Mucosa of descending colon (tissue), 3 donors: ENCODE results near the gene CTBP1. TPM values are rescaled to one million over a fixed set of nuclear protein-coding genes. Genes with fewer than 3 reads are reported as not detected.

Experiments
- ATAC-seq: fragments of 200-7000 bp; cut with Tn5 transposase; one replicate; pipeline ENCODE4 v1.9.1; 2020; ENCODE audit warnings: mild to moderate bottlenecking, moderate library complexity
- DNase-seq, 3 donors: peaks; one replicate each; pipeline ENCODE4 v3.0.0-alpha.2; 2020
- H3K36me3 ChIP-seq: fragments of 200-600 bp; one replicate; pipeline ENCODE4 v1.8.0; 2021; ENCODE audit warnings: low read depth, mild to moderate bottlenecking
- H3K4me1 ChIP-seq: fragments of 200-600 bp; one replicate; pipeline ENCODE4 v1.8.0; 2021; ENCODE audit warnings: low read depth, mild to moderate bottlenecking
- H3K4me3 ChIP-seq: fragments of 200-600 bp; one replicate; pipeline ENCODE4 v1.8.0; 2021; ENCODE audit warnings: mild to moderate bottlenecking
- H3K9me3 ChIP-seq: fragments of 200-600 bp; one replicate; pipeline ENCODE4 v1.8.0; 2021; ENCODE audit warnings: mild to moderate bottlenecking
- CTCF ChIP-seq: fragments of 200-600 bp; IDR thresholded peaks from one replicate; pipeline ENCODE4 v1.8.0; 2022; ENCODE audit warnings: antibody characterized with exemption, mild to moderate bottlenecking
- intact Hi-C, 2 donors: fragments of 100-400 bp; cut with DNase I in 1 of 2; cut with micrococcal nuclease in 1 of 2; formaldehyde crosslinking; loops; one replicate each; pipeline versions ENCODE4 v1.11.0 to v1.11.1; 2022; cut with DNase I, micrococcal nuclease
- total RNA-seq, 3 donors: library from RNA; stranded (reverse); fragmentation: NEBNext Ultra II Directional in 2 of 3; extraction: Animal tissue kit (Norgen Biotek cat#: 25700) in 2 of 3; gene quantifications; one replicate each; pipeline versions ENCODE4 v1.2.1 to v1.2.4, GENCODE V29; 2021 to 2023
- donor health status: DM: no; HTN: no; CAD: no; lungs with moderate emphysema.
- donor health status: DM: no; HTN: no; CAD: no.
- donor health status: DM: no; HTN: yes; CAD: no.

CTBP1 gene
- total RNA-seq, 3 donors from 2014 or later = 151 to 188 (median 168) TPM

- intact Hi-C loops = no loop called here
- Histone ChIP-seq H3K4me3 (no peak overlapping the region), H3K36me3 (no peaks in the 10 kb centered on the region), H3K9me3 (no peaks in the 10 kb centered on the region), H3K4me1 (peaks cover 64% of the 10 kb centered on the region)
- no peak for TF ChIP-seq CTCF
- DNase-seq = peak in 2 of 3 donors; percentile 25 to 56
- ATAC-seq = no peak
These were observed 3.4 kb downstream of the CTBP1 start for GRCh38 chr4:1245481-1246051.

GRCh38 chr4:1244978-1245471 is 3.9 kb downstream of the CTBP1 start:
- H3K4me3 ChIP-seq = no peak overlapping the region
- no peak for ATAC-seq
- intact Hi-C loops = no loop called here

GRCh38 chr4:1244081-1244977 is 4.6 kb downstream of the CTBP1 start:
- H3K9me3 ChIP-seq = no peaks in the 10 kb centered on the region
- peaks cover 56% of the 10 kb centered on the region for H3K4me1 ChIP-seq
- H3K36me3 ChIP-seq = no peaks in the 10 kb centered on the region
- no peak overlapping the region for H3K4me3 ChIP-seq
- DNase-seq (peak; percentile 38 to 60 (median 51)), ATAC-seq (no peak)
- TF ChIP-seq CTCF = no peak
- intact Hi-C loops = no loop called here

More at GRCh38 chr4:1244978-1245471, 3.9 kb downstream of the CTBP1 start:
- peak in 2 of 3 donors; percentile 24 to 47 for DNase-seq
- Histone ChIP-seq H3K9me3 (no peaks in the 10 kb centered on the region), H3K36me3 (no peaks in the 10 kb centered on the region), H3K4me1 (peaks cover 60% of the 10 kb centered on the region)
- no peak for TF ChIP-seq CTCF

GRCh38 chr4:1243451-1244080 is 5.4 kb downstream of the CTBP1 start:
- ATAC-seq = no peak
- DNase-seq = peak in 2 of 3 donors; percentile 21 to 51
- no peak for TF ChIP-seq CTCF
- Histone ChIP-seq H3K4me3 (no peak overlapping the region), H3K4me1 (peaks cover 56% of the 10 kb centered on the region), H3K9me3 (no peaks in the 10 kb centered on the region), H3K36me3 (no peaks in the 10 kb centered on the region)
- intact Hi-C loops = no loop called here

GRCh38 chr4:1242506-1243450 is 6.2 kb downstream of the CTBP1 start:
- no peak overlapping the region for H3K4me3 ChIP-seq
- H3K9me3 ChIP-seq = no peaks in the 10 kb centered on the region
- no peak for TF ChIP-seq CTCF
- intact Hi-C loops = no loop called here
- DNase-seq (peak in 2 of 3 donors; percentile 21 to 30), ATAC-seq (no peak)
- no peaks in the 10 kb centered on the region for H3K36me3 ChIP-seq
- H3K4me1 ChIP-seq = peaks cover 56% of the 10 kb centered on the region
